NCI-H2196 (cell line): Measurements from ENCODE around the gene BTN3A1.
A peak's percentile ranks its signal among the peaks of the same experiment; 100 is the strongest.
"Not testable (repeated sequence)": the region's sequence is repeated elsewhere in the genome, so short reads cannot be mapped to it uniquely, and the experiment has no call there.

Source experiments
- DNase-seq: peaks from one replicate; lab custom pipeline; 2025; ENCODE audit not compliant: unreplicated experiment; lab: John Stamatoyannopoulos, UW

BTN3A1 gene

DNA sequence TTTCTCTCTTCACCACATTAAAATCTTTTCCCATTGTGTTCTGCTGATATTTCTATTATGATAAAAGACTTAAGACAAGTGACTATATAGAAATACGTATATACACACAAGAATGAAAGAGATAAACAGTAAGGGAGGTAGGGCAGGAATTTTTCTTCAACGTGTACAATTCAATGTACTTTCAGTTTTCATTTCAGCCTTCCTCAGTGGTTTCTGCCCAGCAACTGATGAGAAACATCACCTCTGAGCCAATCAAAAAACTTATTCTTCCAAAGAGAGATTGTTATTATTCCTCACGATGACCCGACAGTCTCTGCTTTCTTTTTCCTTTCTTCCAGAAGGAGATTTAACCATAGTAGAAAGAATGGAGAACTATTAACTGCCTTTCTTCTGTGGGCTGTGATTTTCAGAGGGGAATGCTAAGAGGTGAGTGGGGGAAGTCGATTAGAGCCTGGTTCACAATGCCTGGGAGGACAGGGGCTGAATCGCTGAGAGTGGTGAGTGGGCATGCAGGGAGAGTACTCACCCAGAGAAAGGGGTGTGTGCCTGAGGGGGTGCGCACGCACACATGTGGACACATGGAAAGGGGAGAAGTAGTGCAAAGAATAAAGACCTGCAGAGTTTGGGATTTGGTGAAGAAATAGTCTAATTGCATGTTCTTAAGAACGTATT lies at the start of gene BTN3A1:
Gene BTN3A1, plus strand, starts transcription at position 289 of the 672 bp plus-strand sequence. CDS start 3,289 bp downstream, outside the sequence.
- peak; percentile 76 for DNase-seq

DNA sequence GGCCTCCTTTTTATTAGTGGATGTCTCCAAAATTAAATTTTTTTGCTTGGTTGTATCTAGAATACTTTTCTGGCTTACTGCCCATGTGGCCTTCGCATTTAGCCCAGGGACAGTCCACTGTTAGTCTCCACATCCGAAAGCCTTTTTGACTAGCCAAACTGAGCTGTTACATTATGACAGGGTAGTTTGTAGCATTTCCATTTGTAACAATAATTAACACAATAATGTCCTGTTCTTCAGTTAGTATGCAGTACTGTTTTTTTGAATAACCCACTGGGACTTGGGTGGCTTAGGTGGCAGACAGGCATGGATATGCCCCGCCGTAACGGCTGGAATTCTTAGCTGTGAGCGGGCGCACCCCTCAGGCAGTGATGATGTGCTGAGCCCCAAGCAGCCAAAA lies 49.8 kb upstream of the BTN3A1 start:
- no peak for DNase-seq

DNA sequence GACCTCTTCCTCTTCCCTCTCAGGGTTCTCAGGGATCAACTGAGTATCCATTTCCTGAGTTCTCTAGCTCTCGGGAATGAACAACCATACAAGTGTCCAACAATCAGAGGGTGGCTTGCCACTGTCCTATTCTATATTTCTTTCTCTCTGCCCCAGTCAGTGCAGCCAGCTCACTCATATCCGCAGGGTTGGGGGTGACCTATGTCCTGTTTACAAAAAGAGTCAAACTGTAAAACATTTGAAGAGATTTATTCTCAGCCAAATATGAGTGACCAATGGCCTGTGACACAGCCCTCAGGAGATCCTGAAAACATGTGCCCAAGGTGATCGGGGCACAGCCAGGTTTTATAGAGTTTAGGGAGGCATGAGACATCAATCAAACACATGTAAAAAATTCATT lies 47.9 kb upstream of the BTN3A1 start:
- DNase-seq, result no peak

DNA sequence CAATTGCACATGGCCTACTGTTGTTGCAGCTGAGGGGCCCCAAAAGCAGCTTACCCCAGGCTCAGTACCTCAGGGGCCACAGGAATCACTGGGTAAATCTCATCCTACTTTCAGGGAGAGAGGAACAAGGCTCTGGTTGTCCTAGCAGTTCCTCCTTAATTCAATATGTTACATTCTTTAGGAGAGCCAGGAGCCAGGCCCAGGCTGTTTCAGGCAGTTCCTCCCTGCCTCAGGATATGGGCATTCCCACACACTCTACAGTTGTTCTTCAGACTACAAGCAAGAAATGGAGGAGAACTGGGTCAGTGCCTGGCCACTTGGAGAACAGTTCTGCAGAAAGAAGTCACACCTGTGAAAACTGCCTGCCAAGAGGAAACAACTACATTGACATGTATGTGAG lies 46.7 kb upstream of the BTN3A1 start:
- DNase-seq, result no peak

DNA sequence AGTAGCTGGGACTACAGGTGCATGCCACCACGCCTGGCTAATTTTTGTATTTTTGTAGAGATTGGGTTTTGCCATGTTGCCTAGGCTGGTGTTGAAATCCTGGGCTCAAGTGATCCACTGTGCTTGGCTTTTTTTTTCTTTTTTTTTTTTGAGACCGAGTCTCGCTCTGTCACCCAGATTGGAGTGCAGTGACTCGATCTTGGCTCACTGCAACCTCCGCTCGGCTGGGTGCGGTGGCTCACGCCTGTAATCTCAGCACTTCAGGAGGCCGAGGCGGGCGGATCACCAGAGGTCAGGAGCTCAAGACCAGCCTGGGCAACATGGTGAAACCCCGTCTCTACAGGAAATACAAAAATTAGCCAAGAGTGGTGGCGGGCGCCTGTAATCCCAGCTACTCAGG lies 44.5 kb upstream of the BTN3A1 start:
- not testable (repeated sequence) for DNase-seq

DNA sequence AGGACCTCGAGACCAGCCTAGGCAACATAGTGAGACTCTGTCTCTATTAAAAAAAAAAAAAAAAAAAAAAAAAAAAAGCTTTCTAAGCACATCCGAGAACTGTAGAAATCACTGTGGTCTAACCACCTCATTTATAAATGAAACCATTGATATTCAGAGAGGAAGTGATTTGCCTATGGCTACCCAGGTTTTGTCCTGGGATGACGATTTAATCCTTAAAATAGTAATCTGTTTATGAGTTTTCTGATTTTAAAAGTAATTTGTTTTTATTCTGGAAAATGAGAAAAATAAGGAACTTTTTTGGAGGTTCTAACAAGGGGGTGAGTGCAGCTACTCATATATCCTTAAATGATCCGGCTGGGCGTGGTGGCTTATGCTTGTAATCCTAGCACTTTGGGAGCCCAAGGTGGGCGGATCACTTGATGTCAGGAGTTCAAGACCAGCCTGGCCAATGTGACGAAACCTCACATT lies 43.5 kb upstream of the BTN3A1 start:
- DNase-seq, result no peak

DNA sequence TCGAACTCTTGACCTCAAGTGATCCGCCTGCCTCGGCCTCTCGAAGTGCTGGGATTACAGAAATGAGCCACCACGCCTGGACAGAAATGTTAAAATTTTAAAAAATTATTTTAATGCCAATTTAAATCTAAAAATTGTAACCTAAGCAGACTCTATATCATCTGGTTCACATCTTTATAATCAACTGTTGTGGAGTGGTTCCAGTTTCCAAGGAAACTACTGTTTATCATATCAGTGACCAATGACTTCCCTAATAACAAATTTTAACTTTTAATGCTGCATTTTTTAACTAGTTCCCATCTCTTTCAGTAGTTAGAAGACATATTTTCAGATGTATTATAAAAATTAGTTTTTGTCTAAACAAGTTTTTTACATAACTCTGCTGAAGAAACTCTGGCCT lies 42.3 kb upstream of the BTN3A1 start:
- no peak for DNase-seq

DNA sequence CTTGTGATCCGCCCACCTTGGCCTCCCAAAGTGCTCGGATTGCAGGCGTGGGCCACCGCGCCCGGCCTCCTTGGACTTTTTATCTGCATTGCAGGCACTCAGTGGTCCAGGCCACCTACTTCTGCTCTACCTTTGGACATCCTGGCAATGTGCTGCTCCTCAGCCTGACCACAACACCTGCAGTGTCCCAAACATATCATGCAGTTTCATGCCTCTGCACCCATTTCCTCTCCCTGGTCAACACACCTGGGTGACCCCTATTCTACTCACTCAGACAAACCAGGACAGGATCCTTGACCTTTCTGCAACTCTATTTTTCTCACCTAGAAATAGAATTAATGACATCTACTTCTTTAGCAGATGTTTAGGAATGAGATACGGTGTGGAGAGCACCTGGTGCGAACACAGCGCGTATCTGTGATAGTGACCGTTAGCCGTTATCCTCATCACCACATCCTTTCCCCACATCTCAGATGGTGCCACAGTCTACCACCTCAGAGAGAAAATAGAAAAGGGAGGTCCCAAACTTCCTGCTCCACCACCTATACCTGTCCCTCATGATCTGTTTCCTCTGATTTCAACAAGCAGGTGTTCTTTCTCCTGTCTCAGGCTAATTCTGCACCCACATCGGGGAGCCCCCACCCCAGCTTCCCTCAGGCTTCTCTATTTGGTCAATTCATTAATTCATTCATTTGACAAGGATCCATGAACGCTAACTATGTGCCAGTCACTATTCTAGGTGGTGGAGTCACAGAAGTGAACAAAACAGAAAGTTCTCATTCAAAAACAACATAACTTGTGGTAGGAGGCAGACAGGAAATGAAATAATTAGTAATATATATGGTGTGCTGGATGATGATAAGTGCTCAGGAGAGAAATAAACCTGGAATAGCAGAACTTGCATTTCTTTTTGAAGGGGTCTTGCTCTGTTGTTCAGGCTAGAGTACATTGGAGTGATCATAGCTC lies 41.3 kb upstream of the BTN3A1 start:
- no peak for DNase-seq

DNA sequence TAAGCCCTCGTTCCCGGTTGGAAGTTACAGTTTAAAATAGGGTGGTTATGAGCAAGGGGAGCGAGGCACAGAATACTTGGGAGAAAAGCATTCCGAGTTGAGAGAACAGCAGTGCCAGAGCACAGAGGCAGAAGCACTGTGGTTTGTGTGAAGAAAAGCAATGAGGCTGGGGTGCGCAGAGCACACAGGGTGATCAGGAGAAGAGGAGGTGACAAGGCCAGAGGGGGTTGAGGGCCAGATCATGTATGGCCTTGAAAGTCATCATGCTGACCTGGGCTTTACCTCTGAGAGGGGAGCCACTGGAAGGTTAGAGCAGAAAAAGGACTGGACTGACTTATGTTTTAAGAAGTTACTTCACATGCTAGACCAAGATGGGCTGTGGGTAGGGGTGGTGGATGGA lies 40.5 kb upstream of the BTN3A1 start:
- DNase-seq, result no peak

DNA sequence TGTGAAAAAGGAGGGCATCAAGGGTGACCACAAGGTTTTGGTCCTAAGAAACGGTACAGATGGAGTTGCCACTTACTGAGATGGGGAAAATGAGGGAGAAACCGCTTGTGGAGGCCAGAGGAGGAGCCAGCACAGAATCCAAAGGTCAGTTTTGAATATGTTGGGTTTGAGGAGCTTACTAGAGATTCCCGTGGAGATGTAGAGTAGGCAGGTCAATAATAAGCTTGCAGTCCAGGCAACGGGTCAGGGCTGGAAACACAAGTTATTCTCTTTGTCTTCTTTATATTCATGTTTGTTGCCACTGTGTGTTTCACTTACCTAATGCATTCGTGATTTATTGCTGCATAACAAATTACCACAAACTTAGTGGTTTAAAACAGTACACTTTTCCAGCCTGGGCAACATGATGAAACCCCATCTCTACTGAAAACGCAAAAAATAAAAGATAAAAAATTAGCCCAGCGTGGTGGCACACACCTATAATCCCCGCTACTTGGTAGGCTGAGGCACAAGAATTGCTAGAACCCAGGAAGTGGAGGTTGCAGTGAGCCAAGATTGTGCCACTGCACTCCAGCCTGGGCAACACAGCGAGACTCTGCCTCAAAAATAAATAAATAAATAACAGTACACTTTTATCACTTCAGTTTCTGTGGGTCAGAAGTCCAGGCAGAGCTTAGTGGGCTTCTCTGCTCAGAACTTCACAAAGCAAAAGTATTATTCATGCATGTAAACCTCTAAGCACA lies 39.8 kb upstream of the BTN3A1 start:
- no peak for DNase-seq

DNA sequence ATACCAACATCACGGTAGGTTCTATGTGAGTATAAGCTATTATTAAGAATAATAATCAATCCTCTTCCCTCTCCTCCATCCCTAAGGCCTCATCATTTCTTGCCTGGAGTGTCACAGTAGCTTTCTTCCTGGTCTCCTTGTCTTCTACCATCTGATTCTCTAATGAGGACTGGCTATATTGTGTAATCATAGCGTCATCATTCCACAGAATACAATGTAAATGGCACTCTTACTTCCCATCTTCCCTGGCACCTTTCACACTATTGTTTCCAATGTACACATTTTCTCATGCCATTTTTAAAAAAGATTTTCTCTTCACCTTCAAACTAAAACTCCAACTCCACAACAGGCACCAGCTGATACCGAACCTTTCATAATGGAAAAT lies 39.2 kb upstream of the BTN3A1 start:
- no peak for DNase-seq

DNA sequence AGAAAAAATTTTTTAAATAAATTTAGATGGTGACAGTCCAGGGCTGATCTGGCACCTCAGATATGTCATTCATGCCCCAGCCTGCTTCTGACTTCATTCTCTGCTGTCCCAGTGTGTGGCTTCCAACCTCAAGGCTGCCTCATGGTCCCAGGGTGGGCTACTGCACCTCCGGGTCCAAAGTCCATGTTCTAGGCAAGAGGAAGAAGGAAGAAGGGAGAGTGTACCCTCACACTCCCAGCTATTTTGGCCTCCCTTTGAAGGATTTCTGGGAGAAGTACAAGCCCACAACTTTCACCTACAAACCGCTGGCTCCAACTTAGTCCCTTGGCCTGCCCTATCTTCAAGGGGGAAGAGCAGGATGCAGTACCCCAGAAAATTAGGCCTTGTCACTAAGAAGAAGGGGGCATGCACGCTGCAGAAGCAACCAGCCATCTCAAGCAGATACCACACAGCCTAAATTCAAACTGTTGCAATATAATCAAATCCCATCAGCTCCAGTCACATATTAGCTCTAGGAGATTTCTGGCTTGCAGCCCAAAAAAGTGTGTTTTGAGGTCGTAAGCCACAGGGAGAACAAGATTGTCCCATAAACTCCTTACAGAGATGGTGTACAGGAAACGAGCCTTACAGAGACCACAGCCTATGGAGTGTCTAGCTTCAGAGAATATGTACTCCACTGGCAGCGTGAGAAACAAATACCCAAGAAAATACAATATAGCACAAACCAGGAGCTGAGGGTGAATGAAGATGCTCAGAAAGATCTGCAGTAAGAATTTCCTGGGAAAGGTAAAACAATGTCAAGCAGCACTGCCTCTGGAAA lies 38.0 kb upstream of the BTN3A1 start:
- no peak for DNase-seq

DNA sequence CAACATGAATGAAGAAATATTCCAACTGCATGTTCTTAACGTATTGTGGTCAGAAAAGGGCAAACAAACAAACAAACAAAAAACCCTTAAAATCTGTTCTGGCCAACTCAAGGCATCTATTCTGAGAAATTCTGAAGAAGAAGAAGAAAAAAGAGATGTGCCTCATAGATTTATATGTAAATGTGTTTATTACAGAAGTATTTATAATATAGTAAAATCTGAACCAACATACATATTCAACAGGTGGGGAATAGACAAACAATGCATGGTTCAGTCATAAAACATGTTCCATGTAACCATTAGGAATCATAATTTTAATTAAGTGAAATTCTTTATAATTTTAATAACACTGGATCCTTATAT lies 36.5 kb upstream of the BTN3A1 start:
- DNase-seq, result no peak

DNA sequence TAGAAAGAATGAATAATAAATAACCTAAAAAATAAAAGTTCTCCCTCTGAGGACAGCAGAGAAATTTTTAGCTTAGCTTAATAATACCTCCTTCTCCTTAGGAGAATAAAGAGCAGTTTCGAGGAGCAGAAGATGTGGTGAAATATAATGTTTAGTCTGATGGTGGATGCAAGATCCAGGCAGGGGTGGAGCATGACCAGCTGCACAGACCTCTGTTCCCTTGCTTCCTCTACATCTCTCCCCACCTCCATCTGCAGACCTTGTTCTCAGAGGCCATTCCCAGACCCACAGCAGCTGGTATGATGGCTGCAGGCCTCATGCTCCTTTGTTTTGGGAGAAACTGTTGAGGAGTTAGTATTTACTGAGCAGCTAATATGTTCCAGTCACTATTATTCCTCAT lies 35.6 kb upstream of the BTN3A1 start:
- no peak for DNase-seq

DNA sequence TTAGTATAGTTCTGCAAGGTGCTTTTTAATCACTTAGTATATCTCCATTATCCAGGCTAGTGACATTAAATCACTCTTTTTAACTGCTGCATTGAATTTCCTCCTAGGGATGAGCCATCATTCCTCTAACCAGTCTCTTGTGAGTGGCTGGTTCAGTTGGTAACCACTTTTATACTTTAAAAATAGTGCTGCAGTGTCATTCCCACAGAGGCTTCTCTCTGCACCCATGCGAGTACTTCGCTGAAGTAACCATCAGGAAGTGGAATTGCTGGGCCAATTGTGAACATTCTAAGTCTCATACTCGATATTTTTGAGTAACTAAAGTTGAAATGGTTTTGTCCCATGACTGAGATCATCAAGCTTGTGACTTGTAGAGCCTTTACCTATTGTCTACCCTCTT lies 35.0 kb upstream of the BTN3A1 start:
- no peak for DNase-seq

DNA sequence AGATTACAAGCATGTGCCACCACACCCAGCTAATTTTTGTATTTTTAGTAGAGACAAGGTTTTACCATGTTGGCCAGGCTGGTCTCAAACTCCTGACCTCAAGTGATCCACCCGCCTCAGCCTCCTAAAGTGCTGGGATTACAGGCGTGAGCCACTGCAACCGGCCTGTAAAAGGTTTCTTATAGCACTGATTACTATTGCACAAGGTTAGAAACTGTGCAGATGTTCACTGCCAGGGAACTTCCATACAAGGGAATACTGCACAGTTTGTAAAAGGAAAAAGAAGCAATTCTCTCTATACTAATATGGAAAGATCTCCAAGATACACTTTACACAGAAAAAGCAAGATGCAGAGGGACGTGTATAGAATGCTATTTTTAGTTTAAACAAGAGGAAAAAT lies 30.3 kb upstream of the BTN3A1 start:
- DNase-seq, result not testable (repeated sequence)

DNA sequence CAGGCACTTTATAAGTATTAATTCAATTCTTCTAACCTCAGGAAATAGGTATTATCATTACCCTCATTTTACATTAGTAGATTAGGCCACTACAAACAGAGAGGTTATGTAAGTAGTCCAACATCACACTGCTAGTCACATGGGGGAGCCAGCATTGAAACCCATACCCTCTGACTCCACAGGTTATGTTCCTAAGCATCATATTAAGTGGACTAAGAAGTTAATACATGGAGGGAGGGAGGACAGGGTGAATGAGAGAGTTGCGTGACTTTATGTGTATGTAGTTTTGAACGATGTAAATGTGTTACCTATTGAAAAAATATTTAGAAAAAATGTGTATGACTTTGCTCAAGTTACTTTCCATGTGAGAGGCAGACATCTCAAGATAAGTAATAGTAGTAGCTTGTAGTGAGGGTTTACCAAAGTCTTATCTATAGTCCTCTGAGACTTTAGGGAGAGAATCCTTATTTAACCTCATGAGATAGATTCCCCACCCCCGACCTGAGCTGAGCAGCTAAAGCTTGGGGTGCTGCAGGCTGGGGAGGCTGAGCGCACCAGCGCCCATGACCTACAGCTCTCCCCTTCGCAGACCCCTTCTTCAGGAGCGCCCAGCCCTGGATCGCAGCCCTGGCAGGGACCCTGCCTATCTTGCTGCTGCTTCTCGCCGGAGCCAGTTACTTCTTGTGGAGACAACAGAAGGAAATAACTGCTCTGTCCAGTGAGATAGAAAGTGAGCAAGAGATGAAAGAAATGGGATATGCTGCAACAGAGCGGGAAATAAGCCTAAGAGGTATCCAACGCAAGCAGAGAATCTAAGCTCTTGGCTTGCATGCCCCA lies 29.5 kb upstream of the BTN3A1 start:
- DNase-seq, result no peak

DNA sequence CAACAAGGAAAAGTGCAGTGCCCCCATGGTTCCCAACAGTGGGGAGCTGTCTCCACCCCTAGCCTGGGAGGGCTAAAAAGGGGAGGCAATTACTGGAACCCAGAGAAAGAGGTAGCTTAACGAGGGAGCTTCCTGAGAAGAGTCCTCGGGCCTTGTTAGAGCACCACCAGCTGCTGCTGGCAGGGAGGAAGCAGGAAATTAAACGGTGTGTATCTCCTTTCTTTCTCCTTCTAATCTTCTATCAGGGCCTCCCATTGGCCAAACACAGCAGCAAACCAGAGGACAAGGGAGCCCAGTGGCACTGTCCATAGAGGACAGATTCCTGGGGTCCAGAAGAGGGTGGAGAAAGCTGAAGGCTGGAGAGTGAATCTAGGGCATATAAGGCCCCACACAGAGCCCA lies 26.8 kb upstream of the BTN3A1 start:
- DNase-seq, result no peak

DNA sequence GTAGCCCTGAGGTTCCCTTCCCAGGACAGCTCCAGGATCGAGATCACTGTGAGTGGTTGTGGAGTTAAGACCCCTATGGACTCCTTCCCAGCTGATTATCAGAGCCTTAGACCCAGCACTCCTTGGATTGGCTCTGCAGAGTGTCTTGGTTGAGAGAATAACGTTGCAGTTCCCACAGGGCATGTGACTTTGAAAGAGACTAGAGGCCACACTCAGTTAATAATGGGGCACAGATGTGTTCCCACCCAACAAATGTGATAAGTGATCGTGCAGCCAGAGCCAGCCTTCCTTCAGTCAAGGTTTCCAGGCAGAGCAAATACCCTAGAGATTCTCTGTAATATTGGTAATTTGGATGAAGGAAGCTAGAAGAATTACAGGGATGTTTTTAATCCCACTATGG lies 24.4 kb upstream of the BTN3A1 start:
- no peak for DNase-seq

DNA sequence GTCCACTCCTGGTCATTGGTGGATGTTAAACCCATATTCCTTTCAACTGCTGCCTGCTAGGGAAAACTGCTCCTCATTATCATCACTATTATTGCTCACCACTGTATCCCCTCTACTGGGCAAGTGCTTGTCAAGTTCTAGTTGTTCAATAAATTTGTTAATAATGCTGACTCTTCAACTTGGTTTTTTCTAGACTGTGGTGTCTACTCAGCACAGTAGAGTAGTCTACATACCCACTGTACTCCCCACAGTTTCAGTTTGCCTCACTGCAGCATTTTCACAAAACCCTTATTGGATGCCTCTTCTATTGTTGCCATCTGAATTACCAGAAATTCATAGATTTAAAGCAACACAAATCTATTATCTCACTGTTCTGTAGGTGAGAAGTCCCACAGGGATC lies 23.9 kb upstream of the BTN3A1 start:
- not testable (repeated sequence) for DNase-seq
